SK-N-MC (cell line): ENCODE results near the gene TAS2R19.
"Not testable (repeated sequence)": the region's sequence is repeated elsewhere in the genome, so short reads cannot be mapped to it uniquely, and the experiment has no call there.

Experiments used
- DNase-seq: peaks from one replicate; pipeline ENCODE4 v3.0.0-alpha.2; 2011; ENCODE audit warnings: low read depth, low spot score
- H3K27ac ChIP-seq: fragments of 200-600 bp; sonication (generic); 2 replicates; pipeline ENCODE4 v1.5.1; 2016; ENCODE audit warnings: mixed run types
- H3K36me3 ChIP-seq: fragments of 200-600 bp; sonication (generic); 2 replicates; pipeline ENCODE4 v1.6.1; 2017; ENCODE audit warnings: antibody characterized with exemption, low read length, mixed read lengths; ENCODE audit not compliant: insufficient read depth
- H3K4me3 ChIP-seq: fragments of 200-600 bp; sonication (generic); 2 replicates; pipeline ENCODE4 v1.5.1; 2016
- H3K9ac ChIP-seq: fragments of 200-600 bp; sonication (generic); 2 replicates; pipeline ENCODE4 v1.8.0; 2017; ENCODE audit warnings: mixed run types, mixed read lengths; ENCODE audit not compliant: insufficient read length
- H3K9me3 ChIP-seq: fragments of 200-600 bp; sonication (generic); 2 replicates; pipeline ENCODE4 v1.6.1; 2017; ENCODE audit warnings: low read depth, mild to moderate bottlenecking, antibody characterized with exemption, low read length, moderate library complexity, mixed read lengths
- EZH2 ChIP-seq: fragments of 200-600 bp; sonication (generic); IDR thresholded peaks from one replicate; pipeline ENCODE4 v1.6.1; 2017; ENCODE audit warnings: antibody characterized with exemption
- FOXP2 ChIP-seq: optimal IDR thresholded peaks from 2 replicates; pipeline ENCODE3; 2011; ENCODE audit warnings: mild to moderate bottlenecking, moderate library complexity; ENCODE audit not compliant: insufficient read depth; ENCODE audit errors: extremely low read length, control extremely low read depth
- POLR2AphosphoS5 ChIP-seq: IDR thresholded peaks from 2 replicates; pipeline ENCODE4 v1.6.1; 2012; ENCODE audit warnings: mild to moderate bottlenecking, low read depth, low read length, borderline replicate concordance

TAS2R19 gene

DNA sequence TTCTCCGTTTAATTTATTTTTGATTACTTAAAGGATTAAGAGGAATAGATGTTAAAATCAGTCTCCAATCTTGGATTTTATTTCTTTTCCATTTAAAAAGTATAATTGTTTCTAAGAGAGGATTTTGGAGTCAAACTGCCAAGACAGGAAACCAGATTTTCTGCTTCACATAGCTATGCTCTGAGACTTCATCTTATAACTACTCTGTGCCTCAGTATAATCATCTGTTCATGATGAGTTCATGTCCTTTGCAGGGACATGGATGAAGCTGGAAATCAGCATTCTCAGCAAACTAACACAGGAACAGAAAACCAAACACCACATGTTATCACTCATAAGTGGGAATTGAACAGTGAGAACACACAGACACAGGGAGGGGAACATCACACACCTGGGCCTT lies 17.7 kb upstream of the TAS2R19 start:
- no peaks in the 10 kb centered on the region for H3K36me3 ChIP-seq
- no peak for TF ChIP-seq FOXP2
- no peak for TF ChIP-seq EZH2
- no peak for TF ChIP-seq POLR2AphosphoS5

DNA sequence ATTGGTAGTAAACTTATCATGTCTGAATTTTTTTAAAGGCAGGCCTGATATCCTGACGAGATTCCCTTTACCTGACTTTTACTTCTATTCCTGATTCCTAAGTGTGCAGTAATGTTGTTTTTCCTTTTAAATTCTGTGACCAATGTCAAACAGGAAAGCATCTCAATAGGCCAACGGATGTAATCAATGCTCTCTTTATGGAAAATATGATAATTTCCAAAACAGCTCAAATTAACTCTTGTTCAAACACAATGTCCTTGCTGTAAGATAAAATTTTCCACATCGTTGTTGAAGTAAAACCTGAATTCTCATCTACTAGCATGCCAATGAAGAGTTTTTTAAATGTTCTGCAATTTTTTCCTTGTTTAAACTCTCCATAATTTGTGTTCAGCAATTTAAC lies 16.8 kb upstream of the TAS2R19 start:
- TF ChIP-seq EZH2 (no peak), FOXP2 (no peak), POLR2AphosphoS5 (no peak)
- Histone ChIP-seq H3K36me3 (no peaks in the 10 kb centered on the region), H3K9ac (no peak overlapping the region), H3K9me3 (no peaks in the 10 kb centered on the region), H3K4me3 (no peak overlapping the region), H3K27ac (no peak overlapping the region)
- no peak for DNase-seq

More for the DNA sequence above, 17.7 kb upstream of the TAS2R19 start:
- DNase-seq: no peak
- Histone ChIP-seq H3K9ac (no peak overlapping the region), H3K4me3 (no peak overlapping the region), H3K27ac (no peak overlapping the region), H3K9me3 (no peaks in the 10 kb centered on the region)

DNA sequence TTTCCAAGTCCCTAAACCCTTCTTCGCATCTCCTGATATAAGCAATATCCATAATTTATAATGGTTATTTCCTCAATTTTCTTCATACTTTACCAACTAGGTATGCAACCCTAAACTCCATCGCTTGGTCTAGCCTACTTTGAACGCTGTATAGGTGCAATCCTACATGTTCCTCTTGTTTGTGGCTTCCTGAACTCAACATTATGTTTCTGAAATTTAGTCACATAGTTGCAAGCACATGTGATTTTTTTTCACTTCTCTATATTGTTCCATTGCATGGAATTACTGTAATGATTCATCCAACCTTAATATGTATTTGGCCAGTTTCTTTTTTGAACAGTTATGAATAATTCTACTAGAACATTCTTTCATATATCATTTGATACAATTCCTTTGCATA lies 11.5 kb upstream of the TAS2R19 start:
- not testable (repeated sequence) for H3K36me3 ChIP-seq, H3K9ac ChIP-seq, H3K9me3 ChIP-seq, H3K4me3 ChIP-seq, DNase-seq, H3K27ac ChIP-seq

DNA sequence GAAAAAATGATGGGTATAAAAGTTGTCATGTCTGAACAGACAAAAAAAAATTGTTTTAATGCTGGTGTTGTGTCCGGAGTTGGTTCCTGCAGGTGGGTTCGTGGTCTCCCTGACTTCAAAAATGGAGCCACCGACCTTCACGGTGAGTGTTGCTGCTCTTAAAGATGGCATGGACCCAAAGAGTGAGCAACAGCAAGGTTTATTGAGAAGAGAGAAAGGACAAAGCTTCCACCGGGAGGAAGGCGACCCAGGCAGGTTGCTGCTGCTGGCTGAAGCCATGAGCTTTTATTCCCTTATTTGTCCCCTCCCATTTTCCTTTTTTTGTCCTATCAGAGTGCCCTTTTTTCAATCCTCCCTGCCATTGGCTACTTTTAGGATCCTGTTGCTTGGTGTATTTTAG lies 8.9 kb upstream of the TAS2R19 start, which contains the start of gene TAS2R31:
TSS of gene TAS2R31 (minus strand) at position 101 of the 400 bp plus-strand sequence. CDS start at position 29, 72 bp downstream.
- TF ChIP-seq EZH2: no peak
- TF ChIP-seq FOXP2: no peak
- TF ChIP-seq POLR2AphosphoS5: no peak
- Histone ChIP-seq H3K9me3 (no peaks in the 10 kb centered on the region), H3K36me3 (peaks cover 16% of the 10 kb centered on the region), H3K27ac (no peak within 1 kb of the TSS), H3K9ac (no peak within 1 kb of the TSS), H3K4me3 (no peak within 1 kb of the TSS)
- DNase-seq: no peak

DNA sequence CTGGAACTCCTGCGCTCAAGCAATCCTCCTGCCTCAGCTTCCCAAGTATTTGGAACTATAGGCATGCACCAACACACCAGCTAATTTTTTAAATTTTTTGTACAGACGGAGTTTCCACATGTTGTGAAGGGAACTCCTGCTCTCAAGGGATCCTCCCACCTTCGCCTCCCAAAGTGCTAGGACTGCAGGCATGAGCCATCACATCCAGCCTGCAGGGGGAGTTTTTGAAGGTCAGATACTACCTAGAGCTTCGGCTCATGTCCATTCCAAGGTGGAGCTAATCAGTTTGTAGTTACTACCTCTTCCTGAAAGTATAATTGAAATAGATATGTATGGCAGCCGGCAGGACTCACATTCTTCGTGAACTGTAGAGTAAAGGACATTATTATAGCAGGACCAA lies 3.7 kb upstream of the TAS2R19 start:
- no peak for DNase-seq
- Histone ChIP-seq H3K36me3 (peaks cover 27% of the 10 kb centered on the region), H3K4me3 (no peak overlapping the region), H3K9me3 (0 out of 2 replicates have a peak, but pooled peaks cover 5% of the 10 kb centered on the region), H3K9ac (no peak overlapping the region), H3K27ac (no peak overlapping the region)
- TF ChIP-seq FOXP2: no peak
- no peak for TF ChIP-seq POLR2AphosphoS5
- TF ChIP-seq EZH2: no peak

DNA sequence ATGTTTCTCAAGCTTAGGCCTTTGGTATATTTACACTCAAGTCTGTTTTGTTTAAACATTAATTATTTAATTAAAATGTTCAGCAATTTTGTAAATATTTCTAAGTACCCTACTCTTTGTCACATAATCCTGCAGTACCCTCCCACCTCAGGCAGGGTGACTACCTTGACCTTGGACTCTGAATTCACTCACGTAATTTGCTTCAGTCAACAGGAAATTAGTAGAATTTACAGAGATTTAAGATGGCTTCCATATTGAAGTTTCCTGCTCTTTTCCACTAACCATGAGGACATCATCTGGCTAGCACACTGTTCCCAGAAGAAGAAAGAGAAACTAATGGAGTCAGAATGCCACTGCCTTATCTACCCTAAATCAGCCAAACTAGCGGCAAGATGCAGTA lies 967 bp upstream of the TAS2R19 start:
- H3K9ac ChIP-seq: no peak overlapping the region
- H3K4me3 ChIP-seq: no peak overlapping the region

DNA sequence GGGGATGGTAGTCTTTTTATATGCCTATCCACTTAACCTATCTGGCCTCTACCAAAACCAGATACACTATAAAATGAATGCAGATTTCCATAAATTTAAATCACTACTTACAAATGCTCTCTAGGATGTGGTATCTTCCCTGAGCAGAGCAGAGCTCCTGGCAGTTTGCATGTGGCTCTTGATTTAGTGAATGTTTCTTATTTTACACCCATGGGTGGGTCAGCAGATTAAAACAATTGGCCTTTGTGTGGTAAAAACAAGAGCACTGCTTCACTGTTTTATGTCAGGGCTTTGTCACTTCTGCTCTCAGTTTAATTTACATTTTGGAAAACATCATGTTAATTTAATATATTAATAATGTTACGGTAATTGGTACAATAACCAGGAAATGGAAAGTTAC lies 5.5 kb downstream of the TAS2R19 start:
- no peak for DNase-seq
- Histone ChIP-seq H3K4me3 (no peak overlapping the region), H3K9me3 (no peaks in the 10 kb centered on the region), H3K36me3 (no peaks in the 10 kb centered on the region), H3K27ac (no peak overlapping the region), H3K9ac (no peak overlapping the region)
- TF ChIP-seq FOXP2: no peak
- no peak for TF ChIP-seq EZH2
- no peak for TF ChIP-seq POLR2AphosphoS5

More for the DNA sequence above, 967 bp upstream of the TAS2R19 start:
- TF ChIP-seq EZH2: no peak
- TF ChIP-seq POLR2AphosphoS5: no peak
- TF ChIP-seq FOXP2: no peak
- H3K27ac ChIP-seq: no peak overlapping the region
- no peak for DNase-seq
- H3K36me3 ChIP-seq: peaks cover 22% of the 10 kb centered on the region
- H3K9me3 ChIP-seq: 0 out of 2 replicates have a peak, but pooled peaks cover 5% of the 10 kb centered on the region

DNA sequence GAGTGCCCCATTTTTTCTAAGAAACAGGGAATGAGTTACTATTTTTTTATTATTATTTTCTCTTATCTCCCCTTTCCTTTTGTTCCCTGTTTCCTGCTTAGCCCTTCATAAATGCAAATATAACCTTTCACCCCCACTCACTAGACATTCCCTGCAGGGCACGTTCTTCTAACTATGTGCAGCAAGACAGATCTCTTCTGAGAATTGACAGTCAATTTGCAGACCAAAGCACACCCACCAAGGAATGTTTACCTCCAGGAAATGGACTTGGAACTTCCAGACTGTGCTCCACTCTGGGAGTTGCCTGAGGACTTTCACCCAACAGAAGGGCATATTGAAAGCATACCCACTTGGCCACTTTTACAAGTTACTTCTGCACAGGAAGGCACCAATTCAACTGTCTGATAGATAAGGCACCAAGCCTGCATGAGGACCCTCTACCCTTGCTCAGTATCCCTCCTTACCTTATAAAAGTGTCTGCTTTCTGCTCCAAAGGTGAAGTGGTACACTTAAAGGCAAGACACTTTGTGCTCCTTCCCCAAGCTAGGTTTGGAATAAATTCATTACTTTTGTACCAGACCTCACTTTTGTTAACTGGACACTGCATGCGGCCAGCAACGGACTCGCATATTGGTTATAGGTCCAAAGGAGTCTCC lies 6.5 kb downstream of the TAS2R19 start:
- no peak overlapping the region for H3K27ac ChIP-seq
- H3K36me3 ChIP-seq: no peaks in the 10 kb centered on the region
- DNase-seq: no peak
- H3K9ac ChIP-seq: no peak overlapping the region
- no peaks in the 10 kb centered on the region for H3K9me3 ChIP-seq
- H3K4me3 ChIP-seq: no peak overlapping the region
- TF ChIP-seq FOXP2 (no peak), EZH2 (no peak), POLR2AphosphoS5 (no peak)

DNA sequence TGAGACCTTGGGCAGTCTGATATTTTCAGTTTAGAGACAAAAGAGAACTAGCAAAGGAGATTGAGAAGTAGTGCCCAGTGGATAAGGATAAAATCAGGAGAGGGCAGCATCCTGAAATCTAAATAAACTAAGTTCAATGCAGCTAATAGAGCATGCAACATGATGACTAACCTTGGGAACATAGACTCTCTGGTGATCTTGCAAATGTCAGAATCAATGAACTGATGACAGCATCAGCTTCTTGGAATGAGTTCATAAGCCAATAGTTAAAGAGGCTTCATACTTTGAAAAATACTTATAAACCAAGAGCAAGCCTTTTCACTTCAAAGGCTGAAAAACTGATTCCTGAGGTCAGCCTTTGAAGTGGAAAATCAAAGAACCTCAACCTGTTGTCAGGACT lies 8.2 kb downstream of the TAS2R19 start:
- H3K9me3 ChIP-seq: no peaks in the 10 kb centered on the region
- H3K9ac ChIP-seq: no peak overlapping the region
- H3K27ac ChIP-seq: no peak overlapping the region
- TF ChIP-seq FOXP2 (no peak), EZH2 (no peak), POLR2AphosphoS5 (no peak)
- no peak overlapping the region for H3K4me3 ChIP-seq
- H3K36me3 ChIP-seq: no peaks in the 10 kb centered on the region
- DNase-seq: no peak
